GM10248 (cell line): ENCODE measurements around the gene BAIAP2L1.

Source experiments
- CTCF ChIA-PET: fragments of 300-600 bp; sonication (Branson Sonifier 250); formaldehyde crosslinking; extraction: SDS; loops from one replicate; lab custom pipeline; 2021; ENCODE audit warnings: antibody characterized with exemption; lab: Yijun Ruan, JAX
- POLR2A ChIA-PET: fragments of 350-650 bp; sonication (Branson Sonifier 250); formaldehyde crosslinking; extraction: SDS; loops from one replicate; lab custom pipeline; 2020; ENCODE audit warnings: antibody characterized with exemption; lab: Yijun Ruan, JAX
- DNase-seq: peaks from one replicate; pipeline ENCODE4 v3.0.0; 2012; ENCODE audit errors: extremely low spot score
- CTCF ChIP-seq: IDR thresholded peaks from 2 replicates; pipeline ENCODE4 v1.5.1; 2012; ENCODE audit warnings: mild to moderate bottlenecking, low read depth; ENCODE audit errors: extremely low read depth, missing control alignments, control extremely low read depth

BAIAP2L1 gene

GRCh38 chr7:98286093-98286539, 114.8 kb downstream of the BAIAP2L1 start:
- DNase-seq: no peak
- POLR2A ChIA-PET: interaction anchor here (0.6 kb wide), 1 partner anchor 13 kb away, joined by 4 read pairs; no protein-coding TSS in a partner anchor

GRCh38 chr7:98285157-98286092, 115.5 kb downstream of the BAIAP2L1 start:
- CTCF ChIA-PET: interaction anchor here (0.8 to 1.2 kb wide), 3 partner anchors 9 to 115 kb away, joined by 3 to 5 read pairs (median 3); partner anchors contain the start of gene BAIAP2L1
- TF ChIP-seq CTCF: no peak
- POLR2A ChIA-PET: no interaction called here
- no peak for DNase-seq

More at GRCh38 chr7:98286093-98286539, 114.8 kb downstream of the BAIAP2L1 start:
- CTCF ChIA-PET: interaction anchor here (1.2 kb wide), 2 partner anchors 13 to 115 kb away, joined by 3 read pairs; partner anchors contain the start of gene BAIAP2L1
- TF ChIP-seq CTCF: no peak

GRCh38 chr7:98284335-98285036, 116.4 kb downstream of the BAIAP2L1 start:
- POLR2A ChIA-PET: no interaction called here
- no peak for DNase-seq
- no peak for TF ChIP-seq CTCF
- CTCF ChIA-PET: interaction anchor here (1.2 kb wide), 1 partner anchor 116 kb away, joined by 3 read pairs; the partner anchor contains the start of gene BAIAP2L1

GRCh38 chr7:98283887-98284222, 117.0 kb downstream of the BAIAP2L1 start:
- POLR2A ChIA-PET: no interaction called here
- no peak for TF ChIP-seq CTCF
- CTCF ChIA-PET: interaction anchor here (2.1 kb wide), 1 partner anchor 10 kb away, joined by 8 read pairs; no protein-coding TSS in a partner anchor
- DNase-seq: no peak

- CTCF ChIA-PET: interaction anchor here (2.1 kb wide), 1 partner anchor 11 kb away, joined by 8 read pairs; no protein-coding TSS in a partner anchor
- no peak for DNase-seq
- POLR2A ChIA-PET: no interaction called here
- TF ChIP-seq CTCF: no peak
Observed at GRCh38 chr7:98283127-98283886, 117.6 kb downstream of the BAIAP2L1 start.
